Suppressor macrophage (primary cell): ENCODE results near the gene CMTM6.
"Not testable (repeated sequence)": the region's sequence is repeated elsewhere in the genome, so short reads cannot be mapped to it uniquely, and the experiment has no call there.

Experiments
- DNase-seq, 4 experiments: peaks; one replicate each; pipeline ENCODE4 v3.0.0-alpha.2; 2020 to 2022

Gene CMTM6

GRCh38 chr3:32499585-32499984 is 3.1 kb downstream of the CMTM6 start:
- no peak for DNase-seq

- no peak for DNase-seq
These were observed 3.7 kb downstream of the CMTM6 start for GRCh38 chr3:32498992-32499391.

GRCh38 chr3:32498252-32498651 is 4.4 kb downstream of the CMTM6 start:
- peak in 3 of 4 experiments; percentile 18 to 52 (median 52) for DNase-seq

- DNase-seq, result no peak
These were observed 7.0 kb downstream of the CMTM6 start for GRCh38 chr3:32495609-32496008.

GRCh38 chr3:32495085-32495484 is 7.6 kb downstream of the CMTM6 start:
- no peak for DNase-seq

- peak; percentile 49 to 77 (median 74) for DNase-seq
These were observed 8.9 kb downstream of the CMTM6 start for GRCh38 chr3:32493437-32494414.

GRCh38 chr3:32492684-32493436 is 9.8 kb downstream of the CMTM6 start:
- DNase-seq, result no peak

GRCh38 chr3:32488474-32489008 is 14.1 kb downstream of the CMTM6 start:
- DNase-seq, result no peak

GRCh38 chr3:32487781-32488473 is 14.7 kb downstream of the CMTM6 start:
- DNase-seq, result no peak

GRCh38 chr3:32484436-32484835 is 18.2 kb downstream of the CMTM6 start:
- peak; percentile 74 to 91 (median 86) for DNase-seq

GRCh38 chr3:32483772-32484171 is 18.9 kb downstream of the CMTM6 start:
- no peak for DNase-seq

- DNase-seq, result no peak
These were observed 20.0 kb downstream of the CMTM6 start for GRCh38 chr3:32482693-32483092.

- no peak for DNase-seq
These were observed 20.6 kb downstream of the CMTM6 start for GRCh38 chr3:32481791-32482631.

- no peak for DNase-seq
These were observed 22.0 kb downstream of the CMTM6 start for GRCh38 chr3:32480604-32481003.

GRCh38 chr3:32474201-32474600 is 28.5 kb downstream of the CMTM6 start:
- DNase-seq, result no peak

GRCh38 chr3:32472151-32472550 is 30.5 kb downstream of the CMTM6 start:
- DNase-seq, result not testable (repeated sequence)

GRCh38 chr3:32471246-32471645 is 31.4 kb downstream of the CMTM6 start:
- DNase-seq, result peak in 3 of 4 experiments; percentile 33 to 63 (median 54)

GRCh38 chr3:32470362-32470761 is 32.3 kb downstream of the CMTM6 start:
- no peak for DNase-seq

GRCh38 chr3:32469151-32469874 is 33.3 kb downstream of the CMTM6 start:
- no peak for DNase-seq

- peak; percentile 69 to 87 (median 85) for DNase-seq
These were observed 35.1 kb downstream of the CMTM6 start for GRCh38 chr3:32467333-32468070.
